Erythroblast (primary cell): ENCODE measurements around the gene TMEM30B.

Experiments used
- GATA1 ChIP-seq: IDR thresholded peaks from 2 replicates; pipeline ENCODE4 v1.6.1; 2011; ENCODE audit warnings: low read depth, mild to moderate bottlenecking, control low read depth, low read length, moderate library complexity
- POLR2A ChIP-seq: IDR thresholded peaks from 2 replicates; pipeline ENCODE4 v1.6.1; 2011; ENCODE audit warnings: mild to moderate bottlenecking, low read length

DNA sequence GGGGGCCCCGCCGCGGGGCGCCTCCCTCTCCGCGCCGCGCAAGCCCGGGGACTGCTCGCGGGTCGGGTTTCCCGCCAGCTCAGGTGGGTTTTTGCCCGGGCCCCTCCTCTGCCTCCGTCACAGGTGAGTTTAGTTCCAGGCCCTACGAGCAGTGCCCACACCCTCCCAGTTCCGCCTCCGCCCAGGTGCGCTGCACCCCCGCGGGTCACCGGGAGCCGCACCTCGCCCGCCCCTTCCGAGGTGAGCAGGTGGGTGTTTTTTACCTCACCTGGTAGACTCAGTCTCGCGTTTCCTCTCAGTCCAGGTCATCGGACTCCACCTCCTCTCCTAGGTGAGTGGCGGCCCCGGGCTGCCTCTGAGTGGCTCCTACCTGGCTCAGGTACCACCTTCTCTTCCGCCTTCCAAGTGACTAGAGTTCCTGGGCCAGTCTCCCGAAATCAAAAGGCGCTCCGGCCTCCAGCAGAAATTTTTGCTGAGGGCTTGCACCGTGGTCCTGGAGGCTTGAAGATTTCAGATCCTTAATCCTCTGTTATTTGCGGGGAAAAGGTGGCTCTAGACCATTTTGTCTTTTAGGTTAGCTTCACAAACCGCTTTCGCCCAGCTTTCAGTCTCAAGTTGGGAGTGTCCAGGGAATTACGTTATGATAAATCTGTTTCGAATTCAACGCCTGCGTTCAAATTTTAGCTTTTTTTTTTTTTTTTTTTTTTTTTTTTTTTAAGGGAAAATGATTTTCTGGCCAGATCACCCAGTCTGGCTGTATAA is at the start of gene TMEM30B:
- TF ChIP-seq POLR2A (no peak), GATA1 (no peak)
